Endothelial cell (in vitro differentiated cells): ENCODE results near the gene GNPDA2. TPM values are rescaled to one million over a fixed set of nuclear protein-coding genes. Genes with fewer than 3 reads are reported as not detected.

Source experiments
- total RNA-seq: library from RNA; stranded (reverse); fragmentation: NEBNext Ultra II Directional; extraction: Animal tissue kit (Norgen Biotek cat#: 25700); gene quantifications from one replicate; pipeline ENCODE4 v1.2.1, GENCODE V29; 2021; ENCODE audit not compliant: unreplicated experiment

Gene GNPDA2
- total RNA-seq, 1 donor from 2014 or later: 7.2 TPM

Other genes with a start within 250 kb of the GNPDA2 start
- gene YIPF7, start 74.9 kb downstream of the GNPDA2 start, total RNA-seq: not detected
- 14.7 TPM for gene GUF1, start 48.1 kb downstream of the GNPDA2 start, total RNA-seq